Measurements from ENCODE around the gene DLG1. TPM values are rescaled to one million over a fixed set of nuclear protein-coding genes. Genes with fewer than 3 reads are reported as not detected.

Gene DLG1
- total and polyA plus RNA-seq, 9 of the 15 experiments (the other 6 are each of a cell fraction or from before 2014, with no cell fraction given) = 9.4 to 63.5 (median 43.6) TPM

DNA sequence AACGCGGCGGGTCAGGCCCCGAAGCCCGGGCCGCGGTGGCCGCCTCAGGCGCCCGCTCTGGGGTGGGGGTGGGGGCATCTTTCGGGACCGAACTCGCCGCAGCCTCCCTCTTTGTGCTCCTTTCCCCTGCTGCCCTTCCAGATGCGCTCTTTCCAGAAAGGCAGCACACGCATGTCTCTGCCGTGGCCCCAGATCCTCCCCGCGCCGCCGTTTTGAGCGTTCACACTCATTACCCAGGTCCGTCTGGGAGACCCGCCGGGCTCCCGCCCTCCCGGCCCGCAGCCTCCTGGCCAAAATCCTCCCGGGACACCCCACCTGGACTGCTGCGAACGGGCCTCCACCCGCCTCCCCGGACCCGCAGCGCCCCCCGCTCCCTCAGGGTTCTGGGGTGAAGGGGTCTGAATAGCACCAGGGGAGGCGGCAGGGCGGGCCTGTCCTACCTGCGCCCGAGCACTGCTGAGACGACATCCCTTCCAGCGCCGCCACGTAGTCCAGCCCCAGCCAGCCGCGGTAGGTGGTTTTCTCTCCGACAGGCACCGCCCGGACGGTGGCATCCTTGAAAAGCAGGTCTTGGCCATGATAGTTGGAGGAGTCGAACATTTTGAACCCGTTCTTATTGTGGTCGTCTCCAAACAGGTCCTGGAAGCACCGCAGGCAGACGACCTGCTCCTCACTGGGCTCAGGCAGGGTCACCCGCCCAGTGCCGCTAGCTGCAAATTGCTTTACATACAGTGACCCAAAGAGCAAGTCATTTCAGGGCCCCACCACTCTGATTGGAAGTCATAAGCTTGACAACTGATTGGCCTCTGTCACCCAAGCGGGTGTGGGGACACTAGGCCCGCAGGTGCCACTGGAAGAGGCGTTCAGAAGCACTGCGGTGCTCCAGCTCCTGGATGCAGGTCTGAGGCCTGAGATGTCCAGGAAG lies 294.7 kb downstream of the DLG1 start:
- Histone ChIP-seq H3K4me2 (ENCODE audit: insufficient read depth, low read length) (peak overlapping the region; percentile 61; the same call in 1 of the 2 replicates), H4K20me1 (replicated peaks; ENCODE audit: control insufficient read depth, insufficient read depth, low read length) (no peaks in the 10 kb centered on the region), H3K9me1 (ENCODE audit: control insufficient read depth, insufficient read depth, low read length) (no peaks in the 10 kb centered on the region), H2AFZ (ENCODE audit: low read depth, low read length) (peak overlapping the region; percentile 67), H3K79me2 (ENCODE audit: control insufficient read depth, insufficient read depth, low read length) (no peaks in the 10 kb centered on the region), H3K9me3 (replicated peaks; ENCODE audit: control insufficient read depth, insufficient read depth, low read depth, low read length) (no peaks in the 10 kb centered on the region), H3K36me3 (ENCODE audit: control insufficient read depth, insufficient read depth, low read length) (no peaks in the 10 kb centered on the region), H3K27me3 (ENCODE audit: control insufficient read depth in 2 of 2, insufficient read depth in 2 of 2, low read length in 2 of 2) (no peaks in the 10 kb centered on the region), H3K27ac (ENCODE audit: extremely low read depth, low read depth, low read length) (peak overlapping the region; percentile 74; the same call in 2 of the 3 replicates), H3K4me3 (peak overlapping the region; percentile 38), H3K9ac (ENCODE audit: insufficient read depth in 1 of 2, low read depth in 2 of 2, low read length in 2 of 2) (peak overlapping the region; percentile 62 to 96; a peak in 3 of 4 replicates), H3K4me1 (replicated peaks in 1 of 2; ENCODE audit: control insufficient read depth in 2 of 2, insufficient read depth in 2 of 2, low read length in 2 of 2) (peaks cover 3 to 50% of the 10 kb centered on the region in 2 experiments; a peak in 3 of 5 replicates)
- no peak for ATAC-seq
- 84% methylated on average over 29 of the region's 61 CpGs for WGBS (ENCODE audit: insufficient coverage, low coverage, missing lambda C conversion rate)
- peak in 1 of 4 experiments; percentile 31 for DNase-seq (ENCODE audit: extremely low read depth in 1 of 4, low spot score in 3 of 4)
- ChIA-PET POLR2A (interaction anchor here (0.5 to 1.8 kb wide), 7 partner anchors 10 to 175 kb away, joined by 3 to 4 read pairs (median 3); no protein-coding TSS in a partner anchor), CTCF (ENCODE audit: low intra/inter-chr PET ratio) (interaction anchor here (1.8 to 2.1 kb wide), 2 partner anchors 183 to 506 kb away, joined by 9 to 26 read pairs; no protein-coding TSS in a partner anchor)
- FAIRE-seq = no peak
- intact Hi-C loops (cut with micrococcal nuclease) = loop anchor here (5.0 kb wide), 1 partner anchor 184 kb away; no protein-coding TSS in a partner anchor
- BruUV-seq (replicated peaks) = no TSS peak
- in situ Hi-C loops (cut with MboI) = no loop called here
- TF ChIP-seq, protein P1, sequence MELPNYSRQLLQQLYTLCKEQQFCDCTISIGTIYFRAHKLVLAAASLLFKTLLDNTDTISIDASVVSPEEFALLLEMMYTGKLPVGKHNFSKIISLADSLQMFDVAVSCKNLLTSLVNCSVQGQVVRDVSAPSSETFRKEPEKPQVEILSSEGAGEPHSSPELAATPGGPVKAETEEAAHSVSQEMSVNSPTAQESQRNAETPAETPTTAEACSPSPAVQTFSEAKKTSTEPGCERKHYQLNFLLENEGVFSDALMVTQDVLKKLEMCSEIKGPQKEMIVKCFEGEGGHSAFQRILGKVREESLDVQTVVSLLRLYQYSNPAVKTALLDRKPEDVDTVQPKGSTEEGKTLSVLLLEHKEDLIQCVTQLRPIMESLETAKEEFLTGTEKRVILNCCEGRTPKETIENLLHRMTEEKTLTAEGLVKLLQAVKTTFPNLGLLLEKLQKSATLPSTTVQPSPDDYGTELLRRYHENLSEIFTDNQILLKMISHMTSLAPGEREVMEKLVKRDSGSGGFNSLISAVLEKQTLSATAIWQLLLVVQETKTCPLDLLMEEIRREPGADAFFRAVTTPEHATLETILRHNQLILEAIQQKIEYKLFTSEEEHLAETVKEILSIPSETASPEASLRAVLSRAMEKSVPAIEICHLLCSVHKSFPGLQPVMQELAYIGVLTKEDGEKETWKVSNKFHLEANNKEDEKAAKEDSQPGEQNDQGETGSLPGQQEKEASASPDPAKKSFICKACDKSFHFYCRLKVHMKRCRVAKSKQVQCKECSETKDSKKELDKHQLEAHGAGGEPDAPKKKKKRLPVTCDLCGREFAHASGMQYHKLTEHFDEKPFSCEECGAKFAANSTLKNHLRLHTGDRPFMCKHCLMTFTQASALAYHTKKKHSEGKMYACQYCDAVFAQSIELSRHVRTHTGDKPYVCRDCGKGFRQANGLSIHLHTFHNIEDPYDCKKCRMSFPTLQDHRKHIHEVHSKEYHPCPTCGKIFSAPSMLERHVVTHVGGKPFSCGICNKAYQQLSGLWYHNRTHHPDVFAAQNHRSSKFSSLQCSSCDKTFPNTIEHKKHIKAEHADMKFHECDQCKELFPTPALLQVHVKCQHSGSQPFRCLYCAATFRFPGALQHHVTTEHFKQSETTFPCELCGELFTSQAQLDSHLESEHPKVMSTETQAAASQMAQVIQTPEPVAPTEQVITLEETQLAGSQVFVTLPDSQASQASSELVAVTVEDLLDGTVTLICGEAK (IDR thresholded peaks at IDR 0.05) = peak; percentile 47; the same call in 1 of the 2 replicates
- TF ChIP-seq, protein P1 (CRISPR knock-in tag; IDR thresholded peaks at IDR 0.05) = no peak
- TF ChIP-seq, protein P2, sequence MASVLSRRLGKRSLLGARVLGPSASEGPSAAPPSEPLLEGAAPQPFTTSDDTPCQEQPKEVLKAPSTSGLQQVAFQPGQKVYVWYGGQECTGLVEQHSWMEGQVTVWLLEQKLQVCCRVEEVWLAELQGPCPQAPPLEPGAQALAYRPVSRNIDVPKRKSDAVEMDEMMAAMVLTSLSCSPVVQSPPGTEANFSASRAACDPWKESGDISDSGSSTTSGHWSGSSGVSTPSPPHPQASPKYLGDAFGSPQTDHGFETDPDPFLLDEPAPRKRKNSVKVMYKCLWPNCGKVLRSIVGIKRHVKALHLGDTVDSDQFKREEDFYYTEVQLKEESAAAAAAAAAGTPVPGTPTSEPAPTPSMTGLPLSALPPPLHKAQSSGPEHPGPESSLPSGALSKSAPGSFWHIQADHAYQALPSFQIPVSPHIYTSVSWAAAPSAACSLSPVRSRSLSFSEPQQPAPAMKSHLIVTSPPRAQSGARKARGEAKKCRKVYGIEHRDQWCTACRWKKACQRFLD (CRISPR knock-in tag; IDR thresholded peaks at IDR 0.05) = 0 out of 2 replicates have a peak, but pooled peaks have one; percentile 8
- TF ChIP-seq MBD2 (IDR thresholded peaks at IDR 0.05; ENCODE audit: borderline replicate concordance, low read depth) (peak; percentile 8; the same call in 1 of the 2 replicates), TAF1 (IDR thresholded peaks at IDR 0.05; ENCODE audit: control insufficient read depth, extremely low read depth, insufficient read depth, low read length, severe bottlenecking) (peak; percentile 6), TEAD1 (CRISPR knock-in tag; IDR thresholded peaks at IDR 0.05) (peak in 1 of 2 experiments; percentile 10; a peak in 1 of 4 replicates)
